HepG2 (cell line): ENCODE results near the gene IRS1.

Source experiments
- CEBPG ChIP-seq: IDR thresholded peaks from 2 replicates; pipeline ENCODE4 v1.6.1; 2016
- EP300 ChIP-seq, 3 experiments: sonication (generic) in 1 of 3; formaldehyde crosslinking in 1 of 3; IDR thresholded peaks; 2 replicates each; pipeline versions ENCODE4 v1.5.1 to v1.6.1; 2011 to 2020; ENCODE audit warnings: low read depth in 2 of 3, low read length in 2 of 3, borderline replicate concordance in 1 of 3, improper control_type of control experiment in 1 of 3, mild to moderate bottlenecking in 1 of 3, missing genetic modification reagents in 1 of 3, moderate library complexity in 1 of 3
- GTF2F1 ChIP-seq: fragments of 150-350 bp; IDR thresholded peaks from 2 replicates; pipeline ENCODE4 v1.6.1; 2014; ENCODE audit warnings: low read length
- HMG20B ChIP-seq: conservative IDR thresholded peaks from 2 replicates; pipeline ENCODE4 v1.6.1; 2016; ENCODE audit warnings: missing genetic modification reagents, missing compliant biosample characterization
- MED1 ChIP-seq: sonication (generic); formaldehyde crosslinking; IDR thresholded peaks from 2 replicates; pipeline ENCODE4 v1.4.0; 2020; ENCODE audit warnings: missing genetic modification reagents
- NR1H2 ChIP-seq: sonication (generic); formaldehyde crosslinking; IDR thresholded peaks from 2 replicates; pipeline ENCODE4 v1.8.1; 2022; ENCODE audit warnings: low read depth, missing genetic modification reagents, borderline replicate concordance
- POLR2A ChIP-seq, 2 experiments: IDR thresholded peaks; 2 replicates each; pipeline ENCODE4 v1.6.1; 2011; ENCODE audit warnings: low read depth in 2 of 2, low read length in 2 of 2, mild to moderate bottlenecking in 1 of 2, moderate library complexity in 1 of 2; ENCODE audit not compliant: insufficient read depth in 1 of 2
- POLR2AphosphoS5 ChIP-seq: IDR thresholded peaks from 2 replicates; pipeline ENCODE4 v1.6.1; 2012; ENCODE audit warnings: low read depth, low read length
- SRSF1 ChIP-seq: fragments of 200-400 bp; formaldehyde crosslinking; optimal IDR thresholded peaks from 2 replicates; pipeline ENCODE3; 2017; ENCODE audit warnings: mild to moderate bottlenecking, low read depth, low read length, moderate library complexity
- YY1 ChIP-seq: IDR thresholded peaks from 2 replicates; pipeline ENCODE4 v1.6.1; 2011; ENCODE audit warnings: low read length, low read depth, moderate library complexity, mild to moderate bottlenecking; ENCODE audit not compliant: insufficient read depth, insufficient replicate concordance
- ZC3H4 ChIP-seq: sonication (generic); formaldehyde crosslinking; IDR thresholded peaks from 2 replicates; pipeline ENCODE4 v1.4.0; 2020; ENCODE audit warnings: missing genetic modification reagents, borderline replicate concordance
- ZFX ChIP-seq: sonication (generic); formaldehyde crosslinking; IDR thresholded peaks from 2 replicates; pipeline ENCODE4 v1.4.0; 2020; ENCODE audit warnings: mild to moderate bottlenecking, low read depth, missing genetic modification reagents, moderate library complexity
- ZNF260 ChIP-seq: sonication (generic); formaldehyde crosslinking; IDR thresholded peaks from 2 replicates; pipeline ENCODE4 v1.4.0; 2020; ENCODE audit warnings: missing genetic modification reagents, low read depth, mild to moderate bottlenecking, borderline replicate concordance

GRCh38 chr2:226803410-226803809 lies 3.8 kb upstream of the IRS1 start:
- TF ChIP-seq ZNF260 (CRISPR knock-in tag): no peak
- TF ChIP-seq NR1H2 (CRISPR knock-in tag): no peak
- no peak for TF ChIP-seq POLR2A (IDR thresholded peaks at IDR 0.05; ENCODE audit: insufficient read depth in 1 of 2, low read depth in 2 of 2, low read length in 2 of 2)
- no peak for TF ChIP-seq HMG20B (CRISPR knock-in tag)
- TF ChIP-seq ZFX (CRISPR knock-in tag): no peak
- no peak for TF ChIP-seq EP300 (IDR thresholded peaks at IDR 0.05; ENCODE audit: low read depth in 2 of 2, low read length in 2 of 2)
- TF ChIP-seq EP300 (CRISPR knock-in tag; IDR thresholded peaks at IDR 0.05; ENCODE audit: borderline replicate concordance): no peak
- no peak for TF ChIP-seq GTF2F1
- TF ChIP-seq SRSF1: no peak
- no peak for TF ChIP-seq CEBPG (CRISPR knock-in tag)
- no peak for TF ChIP-seq ZC3H4 (CRISPR knock-in tag)
- no peak for TF ChIP-seq YY1
- TF ChIP-seq MED1 (CRISPR knock-in tag): no peak
- TF ChIP-seq POLR2AphosphoS5: no peak
